ENCODE measurements around the gene HAAO.

Gene HAAO

GRCh38 chr2:42771546-42772153, 20.7 kb downstream of the HAAO start:
- DNase-seq (ENCODE audit: extremely low spot score): no peak
- no peak for TF ChIP-seq LEF1 (IDR thresholded peaks at IDR 0.05; ENCODE audit: borderline replicate concordance)
- TF ChIP-seq HDGF (IDR thresholded peaks at IDR 0.05; ENCODE audit: borderline replicate concordance): no peak
- no peak for TF ChIP-seq ZNF384 (IDR thresholded peaks at IDR 0.05)
- TF ChIP-seq FOXA1 (IDR thresholded peaks at IDR 0.05): no peak
- TF ChIP-seq ARNT (IDR thresholded peaks at IDR 0.05): no peak
- TF ChIP-seq FOXM1 (IDR thresholded peaks at IDR 0.05; ENCODE audit: borderline replicate concordance): no peak
- no peak for TF ChIP-seq NFRKB (IDR thresholded peaks at IDR 0.05)
- TF ChIP-seq ELF4 (IDR thresholded peaks at IDR 0.05): no peak
- TF ChIP-seq, protein P1, sequence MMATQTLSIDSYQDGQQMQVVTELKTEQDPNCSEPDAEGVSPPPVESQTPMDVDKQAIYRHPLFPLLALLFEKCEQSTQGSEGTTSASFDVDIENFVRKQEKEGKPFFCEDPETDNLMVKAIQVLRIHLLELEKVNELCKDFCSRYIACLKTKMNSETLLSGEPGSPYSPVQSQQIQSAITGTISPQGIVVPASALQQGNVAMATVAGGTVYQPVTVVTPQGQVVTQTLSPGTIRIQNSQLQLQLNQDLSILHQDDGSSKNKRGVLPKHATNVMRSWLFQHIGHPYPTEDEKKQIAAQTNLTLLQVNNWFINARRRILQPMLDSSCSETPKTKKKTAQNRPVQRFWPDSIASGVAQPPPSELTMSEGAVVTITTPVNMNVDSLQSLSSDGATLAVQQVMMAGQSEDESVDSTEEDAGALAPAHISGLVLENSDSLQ (IDR thresholded peaks at IDR 0.05): no peak
- no peak for TF ChIP-seq FOXK2 (IDR thresholded peaks at IDR 0.05)
- TF ChIP-seq CTBP1 (IDR thresholded peaks at IDR 0.05; ENCODE audit: borderline replicate concordance): no peak
- TF ChIP-seq SP1 (IDR thresholded peaks at IDR 0.05): no peak
- no peak for TF ChIP-seq BHLHE40 (IDR thresholded peaks at IDR 0.05; ENCODE audit: borderline replicate concordance)
- POLR2A ChIA-PET: no interaction called here
- CTCF ChIA-PET: no interaction called here

DNA sequence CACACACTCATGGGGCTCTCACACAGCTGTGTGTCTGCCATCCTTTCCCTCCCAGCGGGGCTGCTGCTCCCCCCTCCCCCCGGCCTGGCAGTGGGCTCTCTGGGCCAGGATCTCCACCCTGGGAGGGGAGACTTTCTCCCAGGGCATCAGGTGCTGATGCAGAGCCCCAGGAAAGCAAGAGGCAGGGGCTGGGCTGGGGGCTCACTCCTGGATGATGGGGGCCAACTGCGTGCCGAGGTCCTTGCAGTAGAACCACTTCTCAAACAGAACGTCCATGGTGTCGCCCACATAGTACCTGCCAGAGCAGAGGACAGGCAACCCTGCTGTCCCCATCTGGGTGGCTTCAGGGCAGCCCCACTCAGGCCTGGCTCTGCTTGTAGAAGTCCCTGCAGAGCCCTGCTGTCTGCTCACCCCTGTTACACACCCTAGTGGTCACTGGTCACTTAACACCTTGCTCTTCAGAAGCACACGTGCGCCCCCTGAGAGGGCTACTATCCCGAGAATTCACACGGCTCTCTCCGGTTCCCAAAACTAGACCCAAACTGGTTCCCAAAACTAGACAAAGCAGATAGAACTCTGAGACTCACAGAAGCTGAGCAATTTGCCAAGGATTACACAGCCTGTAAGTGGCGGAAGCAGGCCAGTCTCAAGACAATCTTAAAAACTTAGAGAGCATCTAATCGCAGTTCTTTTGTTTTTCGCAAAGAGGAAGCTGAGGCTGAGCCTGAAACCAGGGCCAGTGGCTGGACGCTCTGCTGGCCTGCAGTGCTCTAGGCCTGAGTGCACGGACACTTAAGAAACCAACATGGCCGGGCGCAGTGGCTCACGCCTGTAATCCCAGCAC, 21.9 kb downstream of the HAAO start:
- POLR2A ChIA-PET: no interaction called here
- DNase-seq (ENCODE audit: extremely low spot score): peak; percentile 80
- CTCF ChIA-PET: no interaction called here
- no peak for TF ChIP-seq FOXM1 (IDR thresholded peaks at IDR 0.05; ENCODE audit: borderline replicate concordance)
- no peak for TF ChIP-seq BHLHE40 (IDR thresholded peaks at IDR 0.05; ENCODE audit: borderline replicate concordance)
- no peak for TF ChIP-seq ZNF384 (IDR thresholded peaks at IDR 0.05)
- TF ChIP-seq L3MBTL2 (conservative IDR thresholded peaks at IDR 0.05): peak; percentile 40
- no peak for TF ChIP-seq LEF1 (IDR thresholded peaks at IDR 0.05; ENCODE audit: borderline replicate concordance)
- TF ChIP-seq ELF4 (IDR thresholded peaks at IDR 0.05): no peak
- no peak for TF ChIP-seq TARDBP (IDR thresholded peaks at IDR 0.05)

DNA sequence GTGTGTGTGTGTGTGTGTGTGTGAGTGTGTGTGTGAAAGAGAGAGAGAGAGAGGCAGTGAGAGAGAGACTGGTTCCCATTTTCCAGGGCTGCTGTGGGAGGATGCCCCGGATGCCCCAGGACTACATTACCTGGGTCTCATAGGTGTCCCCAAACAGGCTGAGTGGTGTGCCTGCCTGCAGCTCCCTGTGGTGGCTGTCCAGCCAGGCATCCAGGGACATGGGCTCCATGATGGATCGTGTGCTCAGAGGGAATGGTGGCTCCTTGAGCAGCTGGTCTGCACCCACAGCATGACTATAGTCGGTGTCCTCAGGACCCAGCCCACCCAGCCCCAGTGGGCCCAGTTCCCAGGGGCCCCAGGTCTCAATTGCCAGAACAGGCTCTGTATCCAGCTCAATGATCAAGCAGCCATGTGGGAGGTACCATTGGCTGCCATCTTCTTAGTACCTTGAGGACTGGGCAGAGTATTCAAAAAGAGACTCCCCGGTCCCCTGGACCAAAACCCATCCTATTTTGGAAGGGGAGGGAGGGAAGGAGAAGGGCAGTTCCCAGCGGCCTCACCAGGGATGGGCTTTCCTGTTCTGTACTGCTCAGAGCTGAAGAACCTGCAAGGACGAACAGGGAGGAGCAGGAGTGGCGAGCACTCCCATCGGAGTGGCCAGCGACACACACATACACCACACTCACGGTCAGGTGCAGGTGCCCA, 22.6 kb downstream of the HAAO start:
- no peak for DNase-seq (ENCODE audit: extremely low spot score)
- TF ChIP-seq FOXK2 (IDR thresholded peaks at IDR 0.05) (no peak), LEF1 (IDR thresholded peaks at IDR 0.05; ENCODE audit: borderline replicate concordance) (no peak), L3MBTL2 (conservative IDR thresholded peaks at IDR 0.05) (no peak), CTBP1 (IDR thresholded peaks at IDR 0.05; ENCODE audit: borderline replicate concordance) (no peak), SUZ12 (IDR thresholded peaks at IDR 0.05) (no peak), ZNF384 (IDR thresholded peaks at IDR 0.05) (no peak), TARDBP (IDR thresholded peaks at IDR 0.05) (no peak)
- CTCF ChIA-PET: interaction anchor here (0.6 to 0.7 kb wide), 2 partner anchors 57 to 64 kb away, joined by 3 to 4 read pairs; no protein-coding TSS in a partner anchor
- POLR2A ChIA-PET: no interaction called here

DNA sequence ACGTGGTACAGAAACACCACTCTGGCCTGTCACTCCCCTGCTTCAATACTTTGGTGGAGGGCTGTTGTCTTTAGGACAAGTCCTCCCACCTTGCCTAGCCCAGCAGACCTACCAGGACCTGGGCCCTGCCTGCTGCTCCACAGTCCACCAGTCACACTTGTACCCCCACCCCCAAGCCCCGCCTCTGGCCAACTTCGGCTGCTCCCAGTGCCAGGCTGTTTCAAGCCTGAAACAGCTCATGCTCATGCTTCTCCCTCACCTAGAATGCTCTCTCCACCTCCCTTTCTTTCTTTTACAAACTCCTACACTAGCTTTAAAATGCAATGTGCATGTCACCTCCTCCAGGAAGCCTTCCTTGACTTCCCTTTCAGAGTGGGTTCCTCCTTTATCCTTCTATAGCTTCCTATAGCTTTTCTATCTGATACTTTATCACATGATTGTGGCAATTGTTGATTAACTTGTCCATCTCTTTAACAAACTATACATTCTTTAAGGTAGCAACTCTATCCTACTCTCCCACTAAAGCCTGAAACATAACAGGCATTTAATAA, 23.6 kb downstream of the HAAO start:
- TF ChIP-seq FOXA1 (IDR thresholded peaks at IDR 0.05) (no peak), HDGF (IDR thresholded peaks at IDR 0.05; ENCODE audit: borderline replicate concordance) (no peak), FOXM1 (IDR thresholded peaks at IDR 0.05; ENCODE audit: borderline replicate concordance) (no peak), ZNF384 (IDR thresholded peaks at IDR 0.05) (no peak), TARDBP (IDR thresholded peaks at IDR 0.05) (no peak), SP1 (IDR thresholded peaks at IDR 0.05) (no peak), BHLHE40 (IDR thresholded peaks at IDR 0.05; ENCODE audit: borderline replicate concordance) (no peak), ARNT (IDR thresholded peaks at IDR 0.05) (no peak), L3MBTL2 (conservative IDR thresholded peaks at IDR 0.05) (no peak), NFRKB (IDR thresholded peaks at IDR 0.05) (no peak), ELF4 (IDR thresholded peaks at IDR 0.05) (no peak)
- ChIA-PET CTCF (no interaction called here), POLR2A (no interaction called here)
- DNase-seq (ENCODE audit: extremely low spot score): no peak

GRCh38 chr2:42767899-42768705, 24.3 kb downstream of the HAAO start:
- CTCF ChIA-PET: no interaction called here
- no peak for TF ChIP-seq SUZ12 (IDR thresholded peaks at IDR 0.05)
- TF ChIP-seq LEF1 (IDR thresholded peaks at IDR 0.05; ENCODE audit: borderline replicate concordance): no peak
- no peak for TF ChIP-seq ARNT (IDR thresholded peaks at IDR 0.05)
- POLR2A ChIA-PET: no interaction called here
- no peak for DNase-seq (ENCODE audit: extremely low spot score)

DNA sequence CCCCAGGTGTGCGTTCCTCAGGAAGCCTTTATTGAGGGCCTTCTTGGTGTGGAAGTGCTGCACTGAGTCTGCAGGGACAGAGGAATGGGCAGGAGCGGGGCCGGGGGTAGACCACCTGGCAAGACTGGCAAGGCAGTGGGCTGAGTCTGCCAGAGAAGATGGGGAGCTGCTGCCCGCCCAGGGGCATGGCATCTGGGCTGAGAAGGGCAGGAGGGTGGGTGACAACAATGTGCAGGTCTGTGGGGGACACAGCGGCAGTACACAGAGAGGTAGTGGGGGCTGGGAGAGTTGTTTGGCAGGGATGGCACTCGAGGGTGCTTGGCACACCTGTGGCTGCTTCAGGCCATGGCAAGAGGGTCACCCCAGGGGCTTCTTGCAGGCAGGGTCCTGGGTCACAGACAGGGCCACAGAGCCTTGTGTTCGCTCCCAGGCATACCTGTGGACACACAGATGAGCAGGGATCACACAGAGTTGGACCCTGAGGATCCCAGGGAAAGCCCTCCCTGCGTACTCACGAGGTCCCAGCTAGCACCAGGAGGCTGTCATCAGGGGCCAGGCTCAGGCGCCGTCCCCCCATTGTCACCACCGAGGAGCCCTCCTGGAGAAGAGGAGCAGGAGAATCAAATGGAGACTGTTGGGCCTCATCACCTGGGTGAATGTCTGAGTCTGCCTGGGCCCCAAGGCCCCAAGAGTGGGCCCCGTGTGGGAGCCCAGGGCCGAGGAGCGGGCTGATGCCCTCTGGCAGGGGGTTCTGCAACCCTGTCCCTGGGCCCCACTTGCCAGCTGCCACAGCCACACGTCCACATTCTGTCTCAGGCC, 25.1 kb downstream of the HAAO start:
- DNase-seq (ENCODE audit: extremely low spot score): no peak
- ChIA-PET CTCF (no interaction called here), POLR2A (no interaction called here)
- TF ChIP-seq FOXK2 (IDR thresholded peaks at IDR 0.05): no peak
- TF ChIP-seq, protein P1 (IDR thresholded peaks at IDR 0.05): no peak
- no peak for TF ChIP-seq L3MBTL2 (conservative IDR thresholded peaks at IDR 0.05)
- TF ChIP-seq SUZ12 (IDR thresholded peaks at IDR 0.05): no peak
- TF ChIP-seq FOXM1 (IDR thresholded peaks at IDR 0.05; ENCODE audit: borderline replicate concordance): no peak
- no peak for TF ChIP-seq BHLHE40 (IDR thresholded peaks at IDR 0.05; ENCODE audit: borderline replicate concordance)
- no peak for TF ChIP-seq NFRKB (IDR thresholded peaks at IDR 0.05)
- TF ChIP-seq TARDBP (IDR thresholded peaks at IDR 0.05): no peak
- TF ChIP-seq LEF1 (IDR thresholded peaks at IDR 0.05; ENCODE audit: borderline replicate concordance): no peak
- TF ChIP-seq HDGF (IDR thresholded peaks at IDR 0.05; ENCODE audit: borderline replicate concordance): no peak
- TF ChIP-seq ZNF384 (IDR thresholded peaks at IDR 0.05): no peak
- TF ChIP-seq FOXA1 (IDR thresholded peaks at IDR 0.05): no peak
- TF ChIP-seq ELF4 (IDR thresholded peaks at IDR 0.05): no peak
- TF ChIP-seq ARNT (IDR thresholded peaks at IDR 0.05): no peak
- no peak for TF ChIP-seq CTBP1 (IDR thresholded peaks at IDR 0.05; ENCODE audit: borderline replicate concordance)
